Effector CD8-positive, alpha-beta T cell (primary cell): Measurements from ENCODE around the gene FBXL3.
"Not testable (repeated sequence)": the region's sequence is repeated elsewhere in the genome, so short reads cannot be mapped to it uniquely, and the experiment has no call there.

Source experiments
- DNase-seq: peaks from one replicate; lab custom pipeline; 2025; lab: John Stamatoyannopoulos, UW

FBXL3 gene

DNA sequence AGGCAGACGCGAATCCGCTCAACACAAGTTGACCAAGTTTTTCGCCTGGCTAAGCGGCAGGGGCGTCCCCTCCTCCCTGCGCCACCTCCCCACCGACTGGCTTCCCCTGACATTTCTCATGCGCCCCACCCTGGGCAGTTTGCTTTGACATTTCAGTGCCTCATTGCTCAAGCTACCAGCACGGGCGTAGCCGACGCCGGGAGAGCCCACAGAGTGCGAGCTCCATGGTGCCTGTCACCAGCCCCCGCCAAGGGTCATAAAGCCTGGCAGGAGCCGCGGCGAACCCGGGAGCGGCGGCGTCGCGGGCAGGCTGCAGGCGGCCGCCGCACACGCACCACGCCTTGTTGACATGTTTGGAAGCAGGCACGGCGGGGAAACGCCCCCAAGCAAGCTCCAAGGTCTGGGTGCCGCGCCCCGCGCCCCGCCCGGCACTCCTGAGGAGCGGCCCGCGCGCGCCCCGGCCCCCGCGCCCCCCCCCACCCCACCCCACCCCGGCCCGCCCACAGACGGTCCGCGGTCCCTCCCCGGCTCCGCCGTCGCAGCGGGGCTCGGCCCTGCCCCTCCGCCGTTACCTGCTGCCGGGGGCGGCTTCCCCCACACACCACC lies 601 bp downstream of the FBXL3 start:
- peak; percentile 70 for DNase-seq

DNA sequence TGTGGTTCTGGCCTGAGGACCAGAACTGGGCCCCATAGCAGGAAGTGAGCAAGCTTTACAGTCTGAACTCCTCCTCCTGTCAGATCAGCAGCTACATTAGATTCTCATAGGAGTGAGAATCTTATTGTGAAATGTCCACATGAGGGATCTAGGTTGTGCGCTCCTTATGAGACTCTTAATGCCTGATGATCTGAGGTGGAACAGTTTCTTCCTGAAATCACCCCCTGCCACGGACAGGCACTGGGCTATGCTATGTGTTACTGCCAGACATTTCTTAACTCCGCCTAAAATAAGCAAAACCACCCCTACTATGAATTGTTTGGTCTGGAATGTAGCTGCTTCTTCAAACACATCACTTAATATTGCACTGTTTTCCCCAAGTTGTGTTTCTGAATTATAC lies 4.6 kb downstream of the FBXL3 start:
- DNase-seq, result no peak

DNA sequence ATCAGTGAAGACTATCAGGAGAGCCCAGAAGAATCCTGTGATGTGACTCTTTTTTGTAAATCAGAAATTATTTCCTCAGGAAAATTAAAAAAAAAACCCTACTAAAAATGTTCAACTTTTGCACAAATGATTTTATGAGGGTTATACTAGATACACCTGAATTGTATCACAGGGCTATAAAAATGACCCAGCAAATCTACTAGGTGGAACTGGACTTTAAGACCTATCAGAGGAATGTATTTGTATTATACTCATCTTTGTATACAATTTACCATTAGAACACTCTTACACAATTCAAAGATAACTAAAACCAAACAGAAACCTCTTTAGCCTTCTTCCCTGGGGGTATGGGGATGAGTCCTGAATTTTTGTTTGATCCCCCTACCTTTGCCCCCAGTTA lies 7.2 kb downstream of the FBXL3 start:
- no peak for DNase-seq

DNA sequence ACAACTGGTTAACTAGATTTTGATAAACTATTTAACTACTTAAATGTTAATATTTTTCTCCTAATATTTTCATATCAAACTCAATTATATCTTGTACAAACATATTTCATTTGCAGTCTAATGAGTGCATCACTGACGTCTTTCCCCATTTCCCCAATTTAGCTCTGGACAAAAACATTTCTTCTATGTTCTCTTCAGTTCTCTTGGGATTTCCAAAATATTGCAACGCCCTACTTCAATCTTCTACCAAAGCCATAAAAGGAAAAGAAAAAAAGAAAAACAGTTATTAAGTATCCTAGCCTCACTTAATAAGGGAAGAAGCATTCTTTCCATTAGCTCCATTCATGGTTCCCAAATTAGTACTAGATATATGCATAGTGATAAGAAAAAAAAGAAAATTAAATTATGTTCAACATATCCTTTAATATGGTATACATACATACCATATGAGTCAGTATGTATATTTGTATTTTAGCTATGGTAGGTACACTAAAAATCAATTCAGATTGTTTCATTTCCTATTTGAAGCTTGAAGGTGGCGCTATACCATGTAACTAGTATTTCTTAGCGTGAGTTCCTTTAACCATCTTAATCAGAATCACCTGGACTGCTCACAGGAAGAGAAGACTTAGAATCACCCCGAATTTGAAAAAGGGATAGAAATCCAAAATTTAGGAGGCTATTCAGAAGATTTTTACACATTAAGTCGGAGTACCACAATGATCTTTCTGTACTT lies 9.9 kb downstream of the FBXL3 start:
- DNase-seq, result no peak

DNA sequence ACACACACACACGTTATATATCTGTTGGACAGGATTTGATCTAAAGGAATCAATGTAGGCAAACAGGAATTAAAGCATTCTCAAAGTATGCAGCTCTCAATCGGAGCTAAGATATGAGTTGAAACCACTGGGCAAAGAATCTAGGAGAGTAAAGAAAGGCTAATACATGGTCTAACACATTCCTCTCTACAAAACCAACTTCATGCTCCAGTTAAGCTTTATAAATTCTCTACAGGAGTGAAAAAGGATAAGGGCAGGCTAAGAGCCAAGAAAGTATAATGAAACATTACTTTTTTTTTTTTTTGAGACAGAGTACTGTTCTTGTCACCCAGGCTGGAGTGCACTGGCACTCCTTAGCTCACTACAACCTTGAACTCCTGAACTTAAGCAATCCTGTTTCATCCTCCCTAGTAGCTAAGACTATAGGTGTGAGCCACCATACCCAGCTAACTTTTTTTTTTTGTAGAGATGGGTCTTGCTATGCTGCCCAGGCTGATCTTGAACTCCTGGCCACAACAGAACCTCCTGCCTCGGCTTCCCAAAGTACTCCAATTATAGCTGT lies 10.6 kb downstream of the FBXL3 start:
- DNase-seq, result no peak

DNA sequence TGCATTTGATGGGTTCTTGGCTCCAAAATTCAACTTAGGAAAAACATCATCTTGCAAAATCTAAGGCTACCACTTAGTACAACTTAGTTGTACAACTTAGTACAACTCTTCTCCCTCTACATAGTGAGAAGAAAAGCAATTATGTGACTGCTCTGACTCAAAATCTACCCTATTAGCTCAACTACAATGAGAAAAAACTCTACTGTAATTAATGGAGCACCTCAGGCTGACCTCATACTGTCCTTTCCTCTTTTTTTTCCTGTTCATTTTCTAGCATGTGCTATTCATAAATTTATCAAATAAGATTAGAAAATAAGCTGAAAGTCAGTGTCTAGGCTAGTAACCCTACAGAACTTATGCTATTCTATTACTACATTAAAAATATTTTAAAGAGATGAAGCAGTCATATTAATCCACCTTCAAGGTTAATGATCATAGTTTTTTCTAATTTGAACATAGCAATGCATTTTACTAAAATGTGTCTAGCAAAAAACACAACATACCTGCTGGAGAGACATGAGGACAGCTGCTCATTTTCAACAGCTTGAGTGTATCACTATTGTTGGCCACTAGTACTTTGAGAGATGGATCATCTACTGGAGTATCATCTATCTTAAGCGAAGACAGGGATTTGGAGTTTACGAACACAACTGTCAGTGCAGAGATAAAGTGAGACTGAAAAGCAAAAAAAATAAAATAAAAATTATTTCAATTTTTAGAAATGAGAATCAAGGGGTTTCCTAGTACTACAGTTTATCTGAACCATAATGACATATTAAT lies 11.9 kb downstream of the FBXL3 start:
- no peak for DNase-seq

DNA sequence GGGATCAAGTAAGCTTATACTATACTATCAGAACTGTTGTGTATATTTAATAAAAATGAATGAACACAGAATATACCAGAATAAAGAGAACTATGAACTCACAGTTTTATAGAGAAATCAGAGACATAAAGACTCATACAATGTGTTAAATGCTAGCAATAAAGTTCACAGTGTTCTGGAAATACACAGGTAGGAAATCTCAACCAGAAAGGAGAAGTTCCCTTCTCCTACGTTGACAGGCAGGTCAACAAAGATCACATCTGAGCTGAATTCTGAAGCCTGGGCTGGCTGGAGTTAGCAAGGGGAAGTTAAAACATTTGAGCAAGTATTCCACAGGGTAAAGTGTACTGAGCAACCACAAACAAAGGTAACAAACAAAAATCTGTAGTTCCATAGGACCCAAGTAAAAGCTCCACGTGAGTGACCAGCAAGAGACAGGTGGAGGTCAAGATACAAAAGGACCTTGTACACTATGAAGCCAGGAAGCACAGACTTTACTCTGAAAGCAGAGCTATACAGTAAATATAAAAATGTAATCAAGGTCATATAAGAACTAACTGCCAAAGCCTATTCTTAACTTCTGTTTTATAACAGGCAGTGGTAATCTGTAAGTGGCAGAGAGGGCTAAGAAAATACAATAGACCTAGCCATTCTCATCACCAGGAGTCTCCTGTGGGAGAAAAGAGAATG lies 13.0 kb downstream of the FBXL3 start:
- DNase-seq, result no peak

DNA sequence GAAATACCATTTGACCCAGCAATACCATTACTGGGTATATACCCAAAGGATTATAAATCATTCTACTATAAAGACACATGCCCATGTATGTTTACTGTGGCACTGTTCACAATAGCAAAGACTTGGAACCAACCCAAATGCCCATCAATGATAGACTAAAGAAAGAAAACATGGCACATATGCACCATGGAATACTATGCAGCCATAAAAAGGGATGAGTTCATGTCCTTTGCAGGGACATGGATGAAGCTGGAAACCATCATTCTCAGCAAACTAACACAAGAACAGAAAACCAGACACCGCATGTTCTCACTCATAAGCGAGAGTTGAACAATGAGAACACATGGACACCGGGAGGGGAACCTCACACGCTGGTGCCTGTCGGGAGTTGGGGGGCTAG lies 17.2 kb downstream of the FBXL3 start:
- DNase-seq, result not testable (repeated sequence)

DNA sequence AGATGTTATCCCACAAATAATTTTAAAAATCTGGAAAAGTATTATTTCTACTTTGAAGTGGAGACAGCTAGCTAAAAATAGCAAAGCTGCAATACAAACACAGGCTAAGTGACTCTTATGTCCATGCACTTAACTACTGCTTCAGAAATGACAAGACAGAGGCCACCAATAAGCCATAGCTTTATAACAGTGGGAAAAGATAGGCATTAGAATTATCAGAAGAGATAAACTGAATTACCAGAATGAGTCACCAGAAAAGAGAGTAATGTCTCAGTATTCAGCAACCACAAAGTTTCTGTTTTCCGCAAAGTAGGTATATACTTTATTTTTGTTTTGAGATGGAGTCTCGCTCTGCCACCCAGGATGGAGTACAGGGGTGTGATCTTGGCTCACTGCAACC lies 17.9 kb downstream of the FBXL3 start:
- DNase-seq, result no peak

DNA sequence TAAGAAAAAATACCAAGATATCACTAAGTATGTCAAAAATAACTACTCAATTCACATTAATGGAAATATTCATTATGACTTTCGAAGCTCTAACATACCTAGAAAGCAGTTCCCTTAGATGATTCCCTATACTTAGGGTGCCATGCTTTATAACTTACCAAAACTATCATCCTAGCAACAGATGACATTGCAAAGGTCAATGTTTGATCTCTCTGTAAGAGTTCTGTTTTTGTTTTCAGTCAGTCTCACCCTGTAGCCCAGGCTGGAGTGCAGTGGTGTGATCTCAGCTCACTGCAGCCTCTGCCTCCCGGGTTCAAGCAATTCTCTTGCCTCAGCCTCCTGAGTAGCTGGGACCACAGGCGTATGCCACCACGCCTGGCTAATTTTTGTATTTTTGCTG lies 18.6 kb downstream of the FBXL3 start:
- not testable (repeated sequence) for DNase-seq

DNA sequence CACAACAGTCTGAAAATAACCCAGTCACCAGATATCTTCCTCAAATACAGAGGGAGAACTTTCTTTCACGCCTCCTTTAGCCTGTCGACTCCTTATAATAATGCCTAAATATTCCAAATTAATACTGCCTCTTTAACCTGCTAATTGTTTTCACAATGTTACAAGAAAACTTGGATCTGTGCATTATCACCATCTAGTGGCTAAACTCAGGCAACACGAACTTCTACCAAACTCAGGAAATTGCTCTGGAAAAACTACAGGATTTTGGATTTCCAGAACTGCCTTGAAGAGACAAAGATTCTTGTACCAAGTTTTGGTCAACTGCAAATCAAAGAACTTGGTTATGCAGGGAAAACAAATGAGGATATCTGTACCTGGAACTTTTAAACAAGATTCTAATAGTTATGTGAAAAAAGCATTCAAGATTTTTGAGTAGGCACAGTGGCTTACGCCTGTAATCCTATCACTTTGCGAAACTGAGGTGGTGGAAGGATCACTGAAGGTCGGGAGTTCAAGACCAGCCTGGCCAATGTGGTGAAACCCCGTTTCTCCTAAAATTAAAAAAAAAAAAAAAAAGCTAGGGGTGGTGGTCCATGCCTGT lies 24.3 kb downstream of the FBXL3 start:
- no peak for DNase-seq

DNA sequence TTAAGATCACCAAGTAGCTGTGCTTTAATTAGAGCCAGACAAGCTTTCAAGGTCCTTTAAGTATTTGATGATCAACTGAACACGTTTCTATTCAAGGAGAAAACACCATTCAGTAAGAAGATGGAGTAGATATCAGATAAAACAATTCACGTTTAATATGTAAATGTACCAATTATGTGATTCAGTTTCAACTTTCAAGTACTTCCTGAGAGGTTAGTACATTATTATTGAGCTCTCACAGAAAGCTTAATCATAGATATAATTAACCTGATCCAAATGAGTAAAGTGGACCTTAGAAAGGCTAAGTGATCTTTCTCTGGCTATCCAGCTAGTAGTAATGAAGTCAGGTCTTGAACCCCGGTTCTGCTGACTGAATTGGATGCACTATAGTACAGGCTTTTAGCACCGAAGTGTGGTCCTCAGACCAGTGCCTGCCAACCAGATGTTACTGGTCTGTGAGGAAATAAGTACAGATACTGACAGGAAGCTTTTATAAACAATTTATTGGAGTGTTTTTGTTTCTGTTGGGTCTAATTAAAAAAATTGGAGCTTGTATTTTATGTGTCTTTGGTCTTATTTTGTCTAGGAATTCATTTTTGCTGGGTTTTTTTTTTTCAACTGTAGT lies 24.9 kb downstream of the FBXL3 start:
- DNase-seq, result no peak

DNA sequence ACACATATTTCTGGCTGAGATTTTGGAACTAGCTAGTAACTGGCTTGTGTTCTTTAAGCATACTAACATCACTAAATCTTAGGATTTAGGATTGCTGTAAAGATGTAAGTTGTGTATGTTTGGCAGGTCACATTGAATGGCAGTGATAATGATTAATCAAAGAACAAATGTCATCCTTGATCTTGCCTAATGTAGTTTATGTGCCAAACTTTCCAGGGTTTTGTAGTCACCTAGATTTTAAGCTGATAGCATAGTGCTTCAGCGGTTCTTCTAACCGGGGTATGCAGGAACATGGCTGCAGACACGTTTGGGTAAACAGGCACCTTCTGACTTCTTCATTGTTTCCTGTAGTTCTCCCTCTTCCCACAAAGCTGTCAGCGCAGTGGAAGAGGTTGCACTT lies 25.4 kb downstream of the FBXL3 start:
- DNase-seq, result no peak

DNA sequence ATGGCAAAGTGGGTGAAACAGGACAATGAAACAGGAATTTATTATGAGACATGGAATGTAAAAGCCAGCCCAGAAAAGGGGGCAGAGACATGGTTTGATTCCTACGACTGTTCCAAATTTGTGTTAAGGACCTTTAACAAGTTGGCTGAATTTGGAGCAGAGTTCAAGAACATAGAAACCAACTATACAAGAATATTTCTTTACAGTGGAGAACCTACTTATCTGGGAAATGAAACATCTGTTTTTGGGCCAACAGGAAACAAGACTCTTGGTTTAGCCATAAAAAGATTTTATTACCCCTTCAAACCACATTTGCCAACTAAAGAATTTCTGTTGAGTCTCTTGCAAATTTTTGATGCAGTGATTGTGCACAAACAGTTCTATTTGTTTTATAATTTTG lies 26.5 kb downstream of the FBXL3 start:
- DNase-seq, result no peak

DNA sequence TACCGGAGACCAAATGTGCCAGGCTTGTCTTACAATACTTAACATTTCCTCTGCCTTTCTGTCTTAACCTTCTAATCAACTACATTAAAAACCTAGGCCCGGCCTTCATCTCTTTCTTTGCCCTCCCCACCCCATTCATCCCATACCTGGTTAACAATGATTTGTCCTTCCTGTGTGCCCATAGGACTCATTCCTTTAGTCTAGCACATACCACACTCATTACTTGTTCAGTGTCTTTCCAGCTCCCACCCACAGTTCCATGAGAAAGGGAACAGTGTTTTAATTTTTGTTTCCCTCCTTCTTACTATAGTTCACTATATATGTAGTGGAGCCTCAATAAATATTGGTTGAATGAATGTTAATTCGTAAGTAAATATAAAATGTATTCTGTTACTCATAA lies 32.7 kb downstream of the FBXL3 start:
- no peak for DNase-seq

DNA sequence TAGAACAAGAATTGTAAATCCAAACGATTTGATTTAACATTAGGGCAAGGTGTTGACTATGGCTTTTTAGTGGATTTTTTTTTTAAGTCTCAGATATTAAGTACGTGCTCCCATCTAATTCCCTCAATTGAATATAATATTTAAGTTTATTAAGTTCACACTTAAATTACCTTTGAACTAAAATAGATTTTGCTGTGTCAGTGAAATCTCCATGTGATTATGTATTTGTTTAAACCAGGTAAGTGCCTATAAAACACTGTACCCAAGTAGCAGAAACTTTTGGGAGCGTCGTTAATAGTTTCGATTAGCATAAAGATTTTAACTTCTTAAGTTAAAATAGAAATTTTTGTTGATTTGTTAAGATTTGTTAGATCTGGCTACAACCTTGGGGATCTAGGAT lies 33.5 kb downstream of the FBXL3 start:
- DNase-seq, result no peak

DNA sequence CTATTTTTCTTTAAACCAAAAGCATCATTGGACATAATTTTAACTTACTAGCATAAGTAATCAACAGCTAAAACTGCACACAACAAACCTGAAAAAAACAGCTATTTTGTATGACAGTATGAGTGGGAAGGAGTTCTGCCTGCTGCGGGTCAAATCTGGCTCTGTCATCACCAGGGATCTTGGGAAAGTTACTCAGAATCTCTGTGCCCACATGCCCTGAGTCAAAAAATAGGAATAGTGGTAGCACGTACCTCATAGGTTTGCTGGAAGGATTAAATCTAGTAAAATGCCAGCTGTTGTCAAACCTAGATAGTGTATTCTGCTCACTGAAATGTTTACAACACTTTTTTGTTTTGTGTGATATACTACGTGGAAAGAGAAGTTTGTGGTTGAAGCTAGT lies 33.9 kb downstream of the FBXL3 start:
- DNase-seq, result no peak

DNA sequence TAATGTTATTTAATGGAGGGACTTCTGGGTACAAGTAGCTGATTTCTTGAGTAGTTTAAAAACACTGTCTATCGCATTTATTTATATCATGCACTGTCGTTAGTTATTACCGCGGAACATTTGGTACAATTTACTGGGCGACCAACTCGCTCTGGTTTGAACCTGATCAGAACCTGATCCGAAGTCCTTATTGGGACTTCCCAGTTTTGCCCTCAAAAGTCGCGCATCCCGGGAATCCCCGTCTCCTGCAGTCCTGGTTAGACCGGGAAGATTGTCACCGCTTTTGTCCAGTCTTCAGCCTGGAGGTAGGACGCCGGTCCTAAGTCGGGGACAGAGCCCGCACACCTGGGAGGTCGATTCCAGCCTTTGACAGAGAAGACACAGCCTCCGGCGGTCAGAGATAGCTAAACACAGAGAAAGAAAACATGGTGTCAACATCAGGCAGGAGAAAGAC lies 34.4 kb downstream of the FBXL3 start:
- peak; percentile 4 for DNase-seq

DNA sequence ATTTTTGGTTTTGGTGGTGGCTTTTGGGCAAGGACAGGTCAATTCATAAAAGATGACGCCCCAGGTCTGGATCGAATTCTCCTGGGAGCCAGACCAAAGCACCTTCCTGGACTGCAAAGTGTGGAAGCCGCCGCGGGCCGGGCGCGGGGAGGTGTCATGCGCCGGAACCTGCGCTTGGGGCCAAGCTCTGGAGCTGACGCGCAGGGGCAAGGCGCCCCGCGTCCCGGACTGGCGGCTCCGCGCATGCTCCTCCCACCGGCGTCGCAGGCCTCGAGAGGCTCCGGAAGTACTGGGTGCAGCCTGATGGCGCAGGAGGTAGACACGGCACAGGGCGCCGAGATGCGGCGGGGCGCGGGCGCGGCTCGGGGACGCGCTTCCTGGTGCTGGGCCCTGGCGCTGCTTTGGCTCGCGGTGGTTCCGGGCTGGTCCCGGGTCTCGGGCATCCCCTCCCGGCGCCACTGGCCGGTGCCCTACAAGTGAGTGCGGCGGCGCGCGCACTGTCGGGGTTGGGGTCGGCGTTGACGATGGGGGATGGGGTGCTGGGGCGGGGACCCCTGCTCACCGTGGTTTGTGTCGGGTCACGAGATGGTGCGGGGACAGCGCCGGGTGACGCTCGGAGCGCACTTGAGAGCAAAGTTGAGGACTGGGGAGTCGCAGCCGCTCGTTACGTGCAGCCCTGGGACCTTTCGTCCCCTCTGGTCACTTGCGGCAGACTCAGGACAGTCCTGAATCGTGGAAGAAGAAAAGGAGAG lies 35.0 kb downstream of the FBXL3 start, which contains the start of gene CLN5:
Gene CLN5 (plus strand): TSS at position 286 of the 752 bp plus-strand sequence. CDS start 18 bp downstream, at position 304.
- peak; percentile 85 for DNase-seq

DNA sequence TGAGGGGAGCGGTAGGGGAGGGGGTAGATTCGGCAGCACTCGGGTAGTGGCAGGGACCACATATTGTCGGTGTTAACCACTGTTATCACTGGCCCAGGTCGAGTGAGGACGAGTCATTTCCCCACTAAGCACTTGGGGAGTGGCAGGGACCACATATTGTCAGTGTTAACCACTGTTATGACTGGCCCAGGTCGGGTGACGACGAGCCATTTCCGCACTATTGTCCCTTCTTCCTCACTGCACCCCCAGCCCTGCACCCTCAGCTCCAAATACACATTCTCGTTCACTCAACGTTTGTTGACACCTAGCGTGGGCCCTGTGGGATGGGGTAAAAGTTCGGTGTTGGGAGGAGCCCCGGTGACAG lies 35.5 kb downstream of the FBXL3 start:
- DNase-seq, result peak; percentile 48
